CD14-positive monocyte (primary cell): ENCODE measurements around the gene INPP4A. TPM values are rescaled to one million over a fixed set of nuclear protein-coding genes. Genes with fewer than 3 reads are reported as not detected.

Source experiments
- DNase-seq, 3 donors: peaks; one replicate each; pipeline ENCODE4 v3.0.0-alpha.2; 2011 to 2022
- H2AFZ ChIP-seq: 2 replicates; pipeline ENCODE4 v1.6.0; 2012; ENCODE audit warnings: mild to moderate bottlenecking, low read depth, low read length, inconsistent platforms; ENCODE audit not compliant: insufficient read depth, poor library complexity, severe bottlenecking
- H3K27ac ChIP-seq, 2 donors: 1 replicate in 1 of 2; 2 replicates in 1 of 2; pipeline ENCODE4 v1.5.1; 2012 to 2013; ENCODE audit warnings: low read length in 2 of 2, control low read depth in 1 of 2, inconsistent platforms in 1 of 2, low read depth in 1 of 2, mild to moderate bottlenecking in 1 of 2
- H3K27me3 ChIP-seq, 2 donors: one replicate each; pipeline versions ENCODE4 v1.6.0 to v1.6.1; 2011 to 2013; ENCODE audit warnings: low read length in 2 of 2; ENCODE audit not compliant: control insufficient read depth in 2 of 2, insufficient read depth in 2 of 2
- H3K36me3 ChIP-seq, 2 donors: replicated peaks in 1 of 2; 1 replicate in 1 of 2; 2 replicates in 1 of 2; pipeline versions ENCODE4 v1.5.1 to v1.6.1; 2012 to 2013; ENCODE audit warnings: low read length in 2 of 2, control low read depth in 1 of 2, inconsistent platforms in 1 of 2, mild to moderate bottlenecking in 1 of 2; ENCODE audit not compliant: insufficient read depth in 2 of 2, control insufficient read depth in 1 of 2
- H3K4me1 ChIP-seq, 2 donors: 1 replicate in 1 of 2; 2 replicates in 1 of 2; pipeline versions ENCODE4 v1.5.1 to v1.6.1; 2012 to 2013; ENCODE audit warnings: low read length in 2 of 2, control low read depth in 1 of 2, inconsistent platforms in 1 of 2, mild to moderate bottlenecking in 1 of 2, moderate library complexity in 1 of 2; ENCODE audit not compliant: insufficient read depth in 2 of 2, control insufficient read depth in 1 of 2
- H3K4me2 ChIP-seq: replicated peaks from 2 replicates; pipeline ENCODE3; 2012; ENCODE audit warnings: low read length, moderate library complexity, mild to moderate bottlenecking; ENCODE audit not compliant: poor library complexity, severe bottlenecking; ENCODE audit errors: extremely low read depth
- H3K4me3 ChIP-seq, 3 experiments: fragments of 200-600 bp in 1 of 3; sonication (generic) in 1 of 3; replicated peaks in 1 of 3; 1 replicate in 2 of 3; 2 replicates in 1 of 3; pipeline ENCODE4 v1.5.1; 2011 to 2013; ENCODE audit warnings: low read length in 3 of 3, mild to moderate bottlenecking in 3 of 3, control low read depth in 2 of 3, low read depth in 2 of 3, inconsistent platforms in 1 of 3, moderate library complexity in 1 of 3
- H3K79me2 ChIP-seq: 2 replicates; pipeline ENCODE4 v1.6.0; 2012; ENCODE audit warnings: mild to moderate bottlenecking, control low read depth, inconsistent platforms, low read length, moderate library complexity; ENCODE audit not compliant: insufficient read depth
- H3K9ac ChIP-seq: 2 replicates; pipeline ENCODE4 v1.6.0; 2017; ENCODE audit warnings: low read length, mild to moderate bottlenecking; ENCODE audit not compliant: insufficient read depth, poor library complexity, severe bottlenecking
- H3K9me3 ChIP-seq, 2 donors: replicated peaks in 1 of 2; 1 replicate in 1 of 2; 2 replicates in 1 of 2; pipeline versions ENCODE4 v1.5.1 to v1.6.1; 2012 to 2013; ENCODE audit warnings: low read length in 2 of 2, control low read depth in 1 of 2; ENCODE audit not compliant: control insufficient read depth in 1 of 2, insufficient read depth in 1 of 2
- H4K20me1 ChIP-seq: 2 replicates; pipeline ENCODE4 v1.6.0; 2012; ENCODE audit warnings: mild to moderate bottlenecking, low read length, control low read depth, moderate library complexity; ENCODE audit not compliant: insufficient read depth
- H3K27ac Mint-ChIP-seq, 7 donors: one replicate each; pipeline ENCODE4 v1.8.0; 2020; ENCODE audit warnings: mild to moderate bottlenecking in 7 of 7, mixed read lengths in 7 of 7, moderate library complexity in 6 of 7, inconsistent platforms in 2 of 7
- H3K27me3 Mint-ChIP-seq, 3 donors: one replicate each; pipeline ENCODE4 v1.8.0; 2021 to 2022; ENCODE audit warnings: low read depth in 3 of 3, mild to moderate bottlenecking in 3 of 3, mixed read lengths in 3 of 3, moderate library complexity in 3 of 3, inconsistent platforms in 1 of 3
- H3K36me3 Mint-ChIP-seq, 2 donors: one replicate each; pipeline ENCODE4 v1.8.0; 2020; ENCODE audit warnings: mixed read lengths in 2 of 2, inconsistent platforms in 1 of 2, mild to moderate bottlenecking in 1 of 2
- H3K4me1 Mint-ChIP-seq: one replicate; pipeline ENCODE4 v1.8.0; 2020; ENCODE audit warnings: mild to moderate bottlenecking, mixed read lengths
- H3K4me3 Mint-ChIP-seq, 2 donors: one replicate each; pipeline ENCODE4 v1.8.0; 2020; ENCODE audit warnings: mild to moderate bottlenecking in 2 of 2, mixed read lengths in 2 of 2, moderate library complexity in 1 of 2
- H3K9me3 Mint-ChIP-seq, 7 donors: one replicate each; pipeline ENCODE4 v1.8.0; 2020 to 2022; ENCODE audit warnings: mixed read lengths in 7 of 7, mild to moderate bottlenecking in 6 of 7, moderate library complexity in 6 of 7, inconsistent platforms in 2 of 7
- WGBS: methylation state at CpG from one replicate; pipeline ENCODE4 v1.1.5; 2013; ENCODE audit warnings: missing lambda C conversion rate; ENCODE audit not compliant: insufficient coverage; 5-methylcytosine and 5-hydroxymethylcytosine counted together
- intact Hi-C, 2 donors: fragments of 100-400 bp; cut with micrococcal nuclease; formaldehyde crosslinking; loops; one replicate each; pipeline versions ENCODE4 v1.15.0 to v1.15.1; 2023
- polyA plus RNA-seq, 3 donors: library from polyadenylated mRNA; depleted of rRNA in 1 of 3; unstranded in 2 of 3; stranded (reverse) in 1 of 3; fragments of 300-500 nt in 2 of 3; fragments of >200 nt in 1 of 3; fragmentation: Illumina TruSeq in 2 of 3; gene quantifications; 1 replicate in 2 of 3; 2 replicates in 1 of 3; pipeline ENCODE4 v1.2.3, GENCODE V29; 2012 to 2021
- TF ChIP-seq, protein P1 (sequence below): fragments of 200-600 bp; IDR thresholded peaks from one replicate; pipeline ENCODE4 v1.8.0; 2022; ENCODE audit warnings: antibody characterized with exemption, mild to moderate bottlenecking

Gene INPP4A
- polyA plus RNA-seq, 3 donors, result 13.7 to 52.4 (median 20.7) TPM

DNA sequence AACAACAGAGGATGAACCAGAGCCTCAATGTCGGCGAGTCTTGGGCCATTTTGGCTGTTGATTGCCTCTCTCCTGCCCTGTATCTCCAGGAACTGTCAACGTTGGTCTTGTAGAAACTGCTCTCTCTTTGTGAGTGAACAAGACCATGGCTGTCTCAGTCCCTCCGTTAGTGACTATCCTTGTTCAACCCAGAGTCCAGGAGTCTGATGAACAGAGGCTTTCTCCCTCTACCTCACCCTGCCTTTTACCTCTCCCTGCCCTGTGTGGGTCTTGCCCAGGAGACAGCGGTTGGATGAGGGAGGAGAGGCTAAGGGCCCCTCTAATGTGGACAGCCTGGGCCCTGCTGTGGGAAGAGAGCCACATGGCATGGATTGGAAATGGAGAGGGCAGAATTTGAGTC, 32.8 kb downstream of the INPP4A start:
- peak overlapping the region in 5 of 7 donors; percentile 50 to 84 (median 75) for H3K27ac Mint-ChIP-seq
- no peaks in the 10 kb centered on the region for H3K9me3 Mint-ChIP-seq
- no peak for DNase-seq
- Histone ChIP-seq H3K27me3 (no peaks in the 10 kb centered on the region), H4K20me1 (peaks cover 99% of the 10 kb centered on the region), H3K4me1 (peaks cover 48 to 56% of the 10 kb centered on the region in 2 donors), H3K36me3 (peaks cover 4 to 20% of the 10 kb centered on the region in 2 donors), H3K9me3 (no peaks in the 10 kb centered on the region), H2AFZ (no peak overlapping the region), H3K9ac (no peak overlapping the region), H3K4me2 (no peak overlapping the region), H3K27ac (peak overlapping the region; percentile 25 to 34), H3K79me2 (peaks cover 99% of the 10 kb centered on the region), H3K4me3 (no peak overlapping the region)
- WGBS, result 97% methylated on average over 4 of the region's 5 CpGs
- H3K36me3 Mint-ChIP-seq, result peaks cover 30 to 35% of the 10 kb centered on the region in 2 donors
- intact Hi-C loops, result no loop called here
- peak overlapping the region in 1 of 2 donors; percentile 9 for H3K4me3 Mint-ChIP-seq
- peaks cover 0 to 2% (median 0%) of the 10 kb centered on the region in 3 donors for H3K27me3 Mint-ChIP-seq
- TF ChIP-seq, protein P1, sequence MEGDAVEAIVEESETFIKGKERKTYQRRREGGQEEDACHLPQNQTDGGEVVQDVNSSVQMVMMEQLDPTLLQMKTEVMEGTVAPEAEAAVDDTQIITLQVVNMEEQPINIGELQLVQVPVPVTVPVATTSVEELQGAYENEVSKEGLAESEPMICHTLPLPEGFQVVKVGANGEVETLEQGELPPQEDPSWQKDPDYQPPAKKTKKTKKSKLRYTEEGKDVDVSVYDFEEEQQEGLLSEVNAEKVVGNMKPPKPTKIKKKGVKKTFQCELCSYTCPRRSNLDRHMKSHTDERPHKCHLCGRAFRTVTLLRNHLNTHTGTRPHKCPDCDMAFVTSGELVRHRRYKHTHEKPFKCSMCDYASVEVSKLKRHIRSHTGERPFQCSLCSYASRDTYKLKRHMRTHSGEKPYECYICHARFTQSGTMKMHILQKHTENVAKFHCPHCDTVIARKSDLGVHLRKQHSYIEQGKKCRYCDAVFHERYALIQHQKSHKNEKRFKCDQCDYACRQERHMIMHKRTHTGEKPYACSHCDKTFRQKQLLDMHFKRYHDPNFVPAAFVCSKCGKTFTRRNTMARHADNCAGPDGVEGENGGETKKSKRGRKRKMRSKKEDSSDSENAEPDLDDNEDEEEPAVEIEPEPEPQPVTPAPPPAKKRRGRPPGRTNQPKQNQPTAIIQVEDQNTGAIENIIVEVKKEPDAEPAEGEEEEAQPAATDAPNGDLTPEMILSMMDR, result no peak
- peaks cover 74% of the 10 kb centered on the region for H3K4me1 Mint-ChIP-seq

DNA sequence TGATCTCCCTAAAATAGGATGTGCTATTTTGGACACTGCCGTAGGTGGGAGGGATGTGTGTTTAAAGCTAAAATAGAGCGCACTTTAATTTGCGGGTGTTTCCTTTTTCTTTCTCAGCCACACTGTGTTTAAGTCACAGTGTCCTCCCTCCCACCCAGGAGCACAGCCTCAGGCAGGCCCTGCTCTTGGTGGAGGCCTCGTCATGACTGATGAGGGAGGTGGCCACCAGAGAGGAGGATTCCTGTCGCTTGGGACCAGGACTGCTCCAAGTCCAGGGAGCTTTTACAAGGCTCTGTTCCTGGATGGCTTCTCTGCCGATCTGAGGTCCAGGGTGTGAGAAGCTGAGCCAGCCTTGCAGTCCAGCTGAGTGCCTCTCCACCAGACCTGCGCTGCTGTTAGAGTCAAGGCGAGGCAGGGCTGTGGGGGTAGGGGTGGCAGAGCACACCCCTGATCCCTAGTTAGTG, 33.5 kb downstream of the INPP4A start:
- no peaks in the 10 kb centered on the region for H3K27me3 ChIP-seq
- peaks cover 4 to 20% of the 10 kb centered on the region in 2 donors for H3K36me3 ChIP-seq
- peaks cover 100% of the 10 kb centered on the region for H3K79me2 ChIP-seq
- Mint-ChIP-seq H3K27ac (peak overlapping the region in 6 of 7 donors; percentile 50 to 84 (median 73)), H3K9me3 (no peaks in the 10 kb centered on the region), H3K4me1 (peaks cover 71% of the 10 kb centered on the region), H3K4me3 (peak overlapping the region in 1 of 2 donors; percentile 21), H3K36me3 (peaks cover 30 to 35% of the 10 kb centered on the region in 2 donors), H3K27me3 (peaks cover 0 to 2% (median 0%) of the 10 kb centered on the region in 3 donors)
- H4K20me1 ChIP-seq, result peaks cover 99% of the 10 kb centered on the region
- no peak overlapping the region for H2AFZ ChIP-seq
- H3K27ac ChIP-seq, result peak overlapping the region; percentile 25 to 34
- intact Hi-C loops, result no loop called here
- TF ChIP-seq, protein P1, result no peak
- no peaks in the 10 kb centered on the region for H3K9me3 ChIP-seq
- peaks cover 46 to 56% of the 10 kb centered on the region in 2 donors for H3K4me1 ChIP-seq
- H3K4me2 ChIP-seq, result no peak overlapping the region
- no peak overlapping the region for H3K9ac ChIP-seq
- no peak overlapping the region for H3K4me3 ChIP-seq
- peak in 1 of 3 donors; percentile 62 for DNase-seq
- WGBS, result 89% methylated on average over 5 of the region's 8 CpGs
